Upper lobe of left lung (tissue), 6 donors: ENCODE data around the gene HMX3. TPM values are rescaled to one million over a fixed set of nuclear protein-coding genes. Genes with fewer than 3 reads are reported as not detected.
"Not testable (repeated sequence)": the region's sequence is repeated elsewhere in the genome, so short reads cannot be mapped to it uniquely, and the experiment has no call there.

Experiments
- ATAC-seq, 2 donors: fragments of 200-7000 bp; cut with Tn5 transposase; one replicate each; pipeline ENCODE4 v1.9.1; 2022; ENCODE audit warnings: mild to moderate bottlenecking in 2 of 2, moderate library complexity in 2 of 2; ENCODE audit not compliant: low FRiP score in 2 of 2
- DNase-seq, 2 donors: peaks; one replicate each; pipeline ENCODE4 v3.0.0-alpha.2; 2019 to 2020
- H3K27ac ChIP-seq, 4 donors: fragments of 200-600 bp; sonication (generic); one replicate each; pipeline ENCODE4 v1.5.1; 2016 to 2019
- H3K27me3 ChIP-seq, 4 donors: fragments of 200-600 bp; sonication (generic); one replicate each; pipeline ENCODE4 v1.5.1; 2017 to 2019
- H3K36me3 ChIP-seq, 4 donors: fragments of 200-600 bp; sonication (generic); one replicate each; pipeline ENCODE4 v1.5.1; 2016 to 2019
- H3K4me1 ChIP-seq, 4 donors: fragments of 200-600 bp; sonication (generic); one replicate each; pipeline ENCODE4 v1.5.1; 2018 to 2019
- H3K4me3 ChIP-seq, 4 donors: fragments of 200-600 bp; sonication (generic); one replicate each; pipeline ENCODE4 v1.5.1; 2017 to 2019; ENCODE audit warnings: mild to moderate bottlenecking in 2 of 4, moderate library complexity in 1 of 4
- H3K9me3 ChIP-seq, 4 donors: fragments of 200-600 bp; sonication (generic); one replicate each; pipeline ENCODE4 v1.5.1; 2018 to 2019
- EP300 ChIP-seq, 4 donors: sonication (generic); formaldehyde crosslinking; IDR thresholded peaks; one replicate each; pipeline ENCODE4 v1.5.1; 2017; ENCODE audit warnings: antibody characterized with exemption in 4 of 4, control low read depth in 2 of 4
- POLR2A ChIP-seq, 4 donors: fragments of 450-650 bp; IDR thresholded peaks; one replicate each; pipeline ENCODE4 v1.5.1; 2016 to 2017; ENCODE audit warnings: antibody characterized with exemption in 4 of 4, mild to moderate bottlenecking in 2 of 4
- POLR2AphosphoS5 ChIP-seq, 2 donors: sonication (generic); formaldehyde crosslinking; IDR thresholded peaks; one replicate each; pipeline ENCODE4 v1.5.1; 2017; ENCODE audit warnings: antibody characterized with exemption in 2 of 2
- WGBS, 2 donors: methylation state at CpG; one replicate each; pipeline ENCODE4 v1.1.5; 2017 to 2018; 5-methylcytosine and 5-hydroxymethylcytosine counted together
- total RNA-seq, 6 donors: library from RNA; depleted of rRNA in 4 of 6; stranded (reverse); fragments of >200 nt in 4 of 6; gene quantifications; one replicate each; pipeline versions ENCODE4 v1.1.0 to v1.2.1, GENCODE V29; 2016 to 2021
- TF ChIP-seq, protein P1 (sequence below), 6 experiments: fragments of 450-650 bp in 4 of 6; fragments of 200-600 bp in 2 of 6; sonication (generic) in 2 of 6; IDR thresholded peaks; one replicate each; pipeline ENCODE4 v1.5.1; 2016 to 2019; ENCODE audit warnings: antibody characterized with exemption in 6 of 6
- donor health status: DM: no; HTN: no; CAD: no; lungs with moderate emphysema.
- donor health status: DM: no; HTN: yes; CAD: no; lungs with severe emphysema.

Gene HMX3
- total RNA-seq, 6 donors from 2014 or later = not detected

DNA sequence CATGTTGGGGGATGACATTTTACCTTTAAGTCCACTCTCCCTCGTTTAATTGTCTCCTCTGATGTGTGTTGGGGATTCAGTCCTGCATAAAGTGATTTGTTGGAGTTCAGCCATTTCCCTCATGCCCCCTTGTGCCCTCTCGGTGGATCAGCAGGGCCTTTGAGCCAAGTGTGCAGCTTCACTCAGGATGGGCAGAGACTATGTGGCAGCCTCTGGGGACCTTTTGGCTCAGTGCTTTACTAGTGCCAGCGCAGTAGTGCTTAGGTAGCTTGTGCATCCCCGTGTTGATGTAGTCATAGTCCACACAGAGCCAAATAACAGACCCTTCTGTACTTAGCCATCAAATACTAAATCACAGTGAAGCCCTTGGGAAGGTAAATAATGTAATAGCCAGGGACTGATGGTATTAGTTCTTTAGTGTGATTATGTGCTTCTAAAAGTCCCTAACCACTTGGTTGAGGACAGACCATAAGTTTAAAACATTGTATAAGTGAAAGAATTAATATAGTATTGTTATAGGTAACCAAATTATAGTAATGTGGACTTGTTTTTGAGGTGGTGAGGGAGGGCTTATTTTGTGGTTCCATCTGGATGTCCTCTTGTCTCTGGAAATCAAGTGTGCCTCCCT is 29.8 kb downstream of the HMX3 start:
- ATAC-seq = no peak
- Histone ChIP-seq H3K27ac (no peak overlapping the region), H3K9me3 (no peaks in the 10 kb centered on the region), H3K4me1 (no peaks in the 10 kb centered on the region), H3K27me3 (no peaks in the 10 kb centered on the region), H3K36me3 (peaks cover 14 to 81% (median 46%) of the 10 kb centered on the region in 4 donors), H3K4me3 (no peak overlapping the region)
- no peak for DNase-seq
- TF ChIP-seq, protein P1, sequence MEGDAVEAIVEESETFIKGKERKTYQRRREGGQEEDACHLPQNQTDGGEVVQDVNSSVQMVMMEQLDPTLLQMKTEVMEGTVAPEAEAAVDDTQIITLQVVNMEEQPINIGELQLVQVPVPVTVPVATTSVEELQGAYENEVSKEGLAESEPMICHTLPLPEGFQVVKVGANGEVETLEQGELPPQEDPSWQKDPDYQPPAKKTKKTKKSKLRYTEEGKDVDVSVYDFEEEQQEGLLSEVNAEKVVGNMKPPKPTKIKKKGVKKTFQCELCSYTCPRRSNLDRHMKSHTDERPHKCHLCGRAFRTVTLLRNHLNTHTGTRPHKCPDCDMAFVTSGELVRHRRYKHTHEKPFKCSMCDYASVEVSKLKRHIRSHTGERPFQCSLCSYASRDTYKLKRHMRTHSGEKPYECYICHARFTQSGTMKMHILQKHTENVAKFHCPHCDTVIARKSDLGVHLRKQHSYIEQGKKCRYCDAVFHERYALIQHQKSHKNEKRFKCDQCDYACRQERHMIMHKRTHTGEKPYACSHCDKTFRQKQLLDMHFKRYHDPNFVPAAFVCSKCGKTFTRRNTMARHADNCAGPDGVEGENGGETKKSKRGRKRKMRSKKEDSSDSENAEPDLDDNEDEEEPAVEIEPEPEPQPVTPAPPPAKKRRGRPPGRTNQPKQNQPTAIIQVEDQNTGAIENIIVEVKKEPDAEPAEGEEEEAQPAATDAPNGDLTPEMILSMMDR (IDR thresholded peaks at IDR 0.05) = no peak
- no peak for TF ChIP-seq POLR2AphosphoS5 (IDR thresholded peaks at IDR 0.05)
- TF ChIP-seq EP300 (IDR thresholded peaks at IDR 0.05) = no peak
- no peak for TF ChIP-seq POLR2A (IDR thresholded peaks at IDR 0.05)
- WGBS, 2 donors = 85 to 89% methylated on average over 4 of the region's 4 CpGs

GRCh38 chr10:123166618-123167017 is 30.8 kb downstream of the HMX3 start:
- H3K4me1 ChIP-seq = no peaks in the 10 kb centered on the region
- no peak for DNase-seq
- no peak overlapping the region for H3K27ac ChIP-seq
- 93 to 95% methylated on average over 2 of the region's 2 CpGs for WGBS, 2 donors
- no peak for ATAC-seq
- no peaks in the 10 kb centered on the region for H3K9me3 ChIP-seq
- no peak for TF ChIP-seq EP300 (IDR thresholded peaks at IDR 0.05)
- TF ChIP-seq, protein P1 (IDR thresholded peaks at IDR 0.05) = no peak
- no peak for TF ChIP-seq POLR2A (IDR thresholded peaks at IDR 0.05)
- TF ChIP-seq POLR2AphosphoS5 (IDR thresholded peaks at IDR 0.05) = no peak
- H3K27me3 ChIP-seq = no peaks in the 10 kb centered on the region
- H3K36me3 ChIP-seq = peaks cover 14 to 75% (median 42%) of the 10 kb centered on the region in 4 donors
- no peak overlapping the region for H3K4me3 ChIP-seq

- H3K27ac ChIP-seq = no peak overlapping the region
- TF ChIP-seq EP300 (IDR thresholded peaks at IDR 0.05) (no peak), POLR2AphosphoS5 (IDR thresholded peaks at IDR 0.05) (no peak), POLR2A (IDR thresholded peaks at IDR 0.05) (no peak)
- TF ChIP-seq, protein P1 (IDR thresholded peaks at IDR 0.05) = no peak
- no peaks in the 10 kb centered on the region for H3K9me3 ChIP-seq
- no peaks in the 10 kb centered on the region for H3K27me3 ChIP-seq
- WGBS, 2 donors = 97 to 98% methylated on average over 4 of the region's 4 CpGs
- ATAC-seq (no peak), DNase-seq (no peak)
- no peak overlapping the region for H3K4me3 ChIP-seq
- H3K4me1 ChIP-seq = no peaks in the 10 kb centered on the region
- H3K36me3 ChIP-seq = peaks cover 0 to 41% (median 11%) of the 10 kb centered on the region in 4 donors
Measured at GRCh38 chr10:123170961-123171360, 35.2 kb downstream of the HMX3 start.

DNA sequence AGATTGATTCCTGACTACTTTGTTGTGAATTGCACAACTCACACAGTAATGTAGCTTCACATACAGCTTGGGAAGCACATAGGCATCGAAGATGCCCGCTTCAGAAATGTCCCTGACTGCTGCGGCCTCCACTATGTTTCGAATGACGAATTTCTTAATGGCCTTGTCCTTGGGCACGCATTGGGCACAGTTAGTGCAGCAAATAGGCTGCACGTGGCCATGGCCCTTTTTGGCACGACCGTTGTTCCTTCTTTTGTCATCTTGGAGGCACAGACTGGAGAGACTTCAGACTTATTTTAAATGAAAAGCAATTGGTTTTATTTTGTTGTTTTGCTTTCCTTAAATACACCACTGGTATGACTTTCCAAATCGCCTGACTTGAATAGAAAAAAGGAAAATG is 35.8 kb downstream of the HMX3 start:
- H3K36me3 ChIP-seq = peaks cover 0 to 40% (median 10%) of the 10 kb centered on the region in 4 donors
- not testable (repeated sequence) for H3K9me3 ChIP-seq, ATAC-seq, DNase-seq, H3K4me1 ChIP-seq, H3K27ac ChIP-seq, H3K27me3 ChIP-seq, H3K4me3 ChIP-seq
- 95 to 98% methylated on average over 10 of the region's 10 CpGs for WGBS, 2 donors

GRCh38 chr10:123175389-123176387 is 39.9 kb downstream of the HMX3 start:
- TF ChIP-seq POLR2AphosphoS5 (IDR thresholded peaks at IDR 0.05) (no peak), EP300 (IDR thresholded peaks at IDR 0.05) (no peak), POLR2A (IDR thresholded peaks at IDR 0.05) (no peak)
- TF ChIP-seq, protein P1 (IDR thresholded peaks at IDR 0.05) = no peak
- Histone ChIP-seq H3K4me3 (no peak overlapping the region), H3K4me1 (no peaks in the 10 kb centered on the region), H3K27ac (no peak overlapping the region), H3K9me3 (no peaks in the 10 kb centered on the region), H3K27me3 (no peaks in the 10 kb centered on the region), H3K36me3 (peaks cover 0 to 17% (median 2%) of the 10 kb centered on the region in 4 donors)
- ATAC-seq = no peak
- DNase-seq = no peak
- 78 to 79% methylated on average over 9 of the region's 9 CpGs for WGBS, 2 donors

- H3K9me3 ChIP-seq, H3K4me3 ChIP-seq, H3K27me3 ChIP-seq, H3K4me1 ChIP-seq, ATAC-seq, H3K27ac ChIP-seq, DNase-seq: not testable (repeated sequence)
- 97 to 100% methylated on average over 4 of the region's 4 CpGs for WGBS, 2 donors
- peaks cover 0 to 11% (median 2%) of the 10 kb centered on the region in 4 donors for H3K36me3 ChIP-seq
Measured at GRCh38 chr10:123178390-123178789, 42.6 kb downstream of the HMX3 start.
